ENCODE measurements around the gene FAM81A.

The FAM81A gene

GRCh38 chr15:59562448-59563186 lies 124.6 kb downstream of the FAM81A start:
- Histone ChIP-seq H3K4me1 (ENCODE audit: insufficient read depth, low read length) (no peaks in the 10 kb centered on the region), H3K27ac (ENCODE audit: low read length) (no peak overlapping the region), H3K36me3 (ENCODE audit: insufficient read depth, low read depth, low read length) (no peaks in the 10 kb centered on the region), H3K9ac (ENCODE audit: low read depth, low read length) (no peak overlapping the region), H3K27me3 (ENCODE audit: insufficient read depth, low read length) (no peaks in the 10 kb centered on the region), H3K4me3 (ENCODE audit: low read length) (no peak overlapping the region), H3K9me3 (ENCODE audit: insufficient read depth, low read depth, low read length) (no peaks in the 10 kb centered on the region; the same call in 1 of the 2 replicates)

- Histone ChIP-seq H3K27ac (ENCODE audit: low read length) (no peak overlapping the region), H3K4me1 (ENCODE audit: insufficient read depth, low read length) (0 out of 2 replicates have a peak, but pooled peaks cover 2% of the 10 kb centered on the region), H3K4me3 (ENCODE audit: low read length) (no peak overlapping the region), H3K9ac (ENCODE audit: low read depth, low read length) (no peak overlapping the region), H3K27me3 (ENCODE audit: insufficient read depth, low read length) (no peaks in the 10 kb centered on the region), H3K36me3 (ENCODE audit: insufficient read depth, low read depth, low read length) (no peaks in the 10 kb centered on the region), H3K9me3 (ENCODE audit: insufficient read depth, low read depth, low read length) (no peaks in the 10 kb centered on the region; the same call in 1 of the 2 replicates)
Measured at GRCh38 chr15:59565299-59565698, 127.3 kb downstream of the FAM81A start.

- Histone ChIP-seq H3K4me3 (ENCODE audit: low read length) (no peak overlapping the region), H3K4me1 (ENCODE audit: insufficient read depth, low read length) (0 out of 2 replicates have a peak, but pooled peaks cover 4% of the 10 kb centered on the region), H3K9ac (ENCODE audit: low read depth, low read length) (no peak overlapping the region), H3K36me3 (ENCODE audit: insufficient read depth, low read depth, low read length) (no peaks in the 10 kb centered on the region), H3K27ac (ENCODE audit: low read length) (no peak overlapping the region), H3K27me3 (ENCODE audit: insufficient read depth, low read length) (no peaks in the 10 kb centered on the region), H3K9me3 (ENCODE audit: insufficient read depth, low read depth, low read length) (no peaks in the 10 kb centered on the region; the same call in 1 of the 2 replicates)
Measured at GRCh38 chr15:59567324-59567723, 129.3 kb downstream of the FAM81A start.

- H3K27ac ChIP-seq (ENCODE audit: low read length), result no peak overlapping the region
- H3K9ac ChIP-seq (ENCODE audit: low read depth, low read length), result no peak overlapping the region
- no peaks in the 10 kb centered on the region; the same call in 1 of the 2 replicates for H3K9me3 ChIP-seq (ENCODE audit: insufficient read depth, low read depth, low read length)
- 0 out of 2 replicates have a peak, but pooled peaks cover 4% of the 10 kb centered on the region for H3K4me1 ChIP-seq (ENCODE audit: insufficient read depth, low read length)
- H3K36me3 ChIP-seq (ENCODE audit: insufficient read depth, low read depth, low read length), result no peaks in the 10 kb centered on the region
- H3K27me3 ChIP-seq (ENCODE audit: insufficient read depth, low read length), result no peaks in the 10 kb centered on the region
- H3K4me3 ChIP-seq (ENCODE audit: low read length), result no peak overlapping the region
Measured at GRCh38 chr15:59569477-59569876, 131.5 kb downstream of the FAM81A start.

GRCh38 chr15:59570315-59570714 lies 132.3 kb downstream of the FAM81A start:
- Histone ChIP-seq H3K4me3 (ENCODE audit: low read length) (no peak overlapping the region), H3K9ac (ENCODE audit: low read depth, low read length) (no peak overlapping the region), H3K36me3 (ENCODE audit: insufficient read depth, low read depth, low read length) (no peaks in the 10 kb centered on the region), H3K4me1 (ENCODE audit: insufficient read depth, low read length) (0 out of 2 replicates have a peak, but pooled peaks cover 4% of the 10 kb centered on the region), H3K27ac (ENCODE audit: low read length) (no peak overlapping the region), H3K27me3 (ENCODE audit: insufficient read depth, low read length) (no peaks in the 10 kb centered on the region), H3K9me3 (ENCODE audit: insufficient read depth, low read depth, low read length) (no peaks in the 10 kb centered on the region; the same call in 1 of the 2 replicates)

GRCh38 chr15:59571606-59572005 lies 133.6 kb downstream of the FAM81A start:
- Histone ChIP-seq H3K4me3 (ENCODE audit: low read length) (no peak overlapping the region), H3K9me3 (ENCODE audit: insufficient read depth, low read depth, low read length) (no peaks in the 10 kb centered on the region), H3K4me1 (ENCODE audit: insufficient read depth, low read length) (0 out of 2 replicates have a peak, but pooled peaks cover 4% of the 10 kb centered on the region), H3K27ac (ENCODE audit: low read length) (no peak overlapping the region), H3K27me3 (ENCODE audit: insufficient read depth, low read length) (no peaks in the 10 kb centered on the region), H3K9ac (ENCODE audit: low read depth, low read length) (no peak overlapping the region), H3K36me3 (ENCODE audit: insufficient read depth, low read depth, low read length) (no peaks in the 10 kb centered on the region)
